Vein endothelial cell (primary cell): ENCODE data around the gene FAAP20. TPM values are rescaled to one million over a fixed set of nuclear protein-coding genes. Genes with fewer than 3 reads are reported as not detected.

Experiments
- total RNA-seq: library from RNA; depleted of rRNA; stranded (reverse); fragments of >200 nt; gene quantifications from 2 replicates; pipeline ENCODE4 v1.2.3, GENCODE V29; 2012

The FAAP20 gene, protein sequence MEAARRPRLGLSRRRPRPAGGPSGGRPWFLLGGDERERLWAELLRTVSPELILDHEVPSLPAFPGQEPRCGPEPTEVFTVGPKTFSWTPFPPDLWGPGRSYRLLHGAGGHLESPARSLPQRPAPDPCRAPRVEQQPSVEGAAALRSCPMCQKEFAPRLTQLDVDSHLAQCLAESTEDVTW
- total RNA-seq = 16.7 and 18.2 TPM in 2 replicates

DNA sequence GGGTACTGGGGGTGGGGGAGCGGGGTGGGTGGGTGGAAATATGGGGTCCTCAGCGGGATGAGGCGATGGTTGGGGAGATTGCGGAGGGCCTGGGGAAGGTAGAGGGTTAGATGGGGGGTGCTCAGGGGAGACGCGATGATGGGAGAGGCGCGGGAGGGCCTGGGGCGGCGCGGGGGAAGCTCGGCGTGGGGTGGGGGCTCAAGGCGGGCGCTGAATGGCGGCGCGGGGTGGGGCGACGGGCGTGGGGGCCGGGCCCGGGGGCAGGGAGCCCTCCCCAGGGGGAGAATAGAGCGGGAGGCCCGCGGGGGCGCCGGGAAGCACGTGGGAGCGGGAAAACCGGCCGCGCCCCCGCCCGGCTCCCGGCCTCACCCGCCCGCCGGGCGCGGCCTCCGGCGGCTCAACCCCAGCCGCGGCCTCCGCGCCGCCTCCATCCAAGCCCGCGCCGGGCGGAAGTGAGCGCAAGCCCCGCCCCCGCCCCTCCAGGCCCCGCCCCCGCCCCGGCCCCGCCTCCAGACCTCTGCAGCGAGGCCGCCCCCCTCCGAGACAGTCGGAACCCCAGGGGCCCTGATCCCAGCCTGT is at the start of gene FAAP20:
FAAP20 (minus strand) TSS at position 454 of the 579 bp plus-strand sequence; CDS start at position 431, 23 bp downstream.

DNA sequence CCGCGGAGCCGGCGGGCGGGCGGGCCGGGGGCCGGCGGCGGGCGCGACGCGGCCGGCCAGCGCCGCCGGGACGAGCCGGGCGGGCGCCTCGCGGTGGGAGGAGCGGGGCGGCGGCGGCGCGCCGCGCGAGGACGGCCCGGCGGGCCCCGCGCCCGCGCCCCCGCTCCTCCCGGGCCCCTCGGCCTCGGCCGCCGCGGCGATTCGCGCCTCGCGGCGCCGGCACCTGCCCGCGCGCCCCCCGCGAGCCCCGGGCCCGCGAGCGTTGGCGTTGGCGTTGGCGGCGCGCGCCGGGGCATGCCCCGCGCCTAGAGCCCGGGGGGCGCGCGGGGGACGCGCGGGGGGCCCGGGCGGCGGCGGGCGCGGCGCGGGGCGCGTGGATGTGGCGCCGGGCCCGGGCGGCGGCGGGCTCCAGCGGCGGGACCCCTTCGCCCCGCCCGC is 33.6 kb upstream of the FAAP20 start, which contains the start of gene SKI:
SKI (plus strand) TSS at position 163 of the 438 bp plus-strand sequence. CDS start 448 bp downstream, outside the sequence.

Other genes with a start within 250 kb of the FAAP20 start
- gene CFAP74, start 191.0 kb downstream of the FAAP20 start, total RNA-seq = not detected in 2 replicates
- not detected in 2 replicates for gene GABRD, start 175.4 kb downstream of the FAAP20 start, total RNA-seq
- gene PRKCZ, start 144.4 kb downstream of the FAAP20 start, total RNA-seq = 0.76 and 2.3 TPM in 2 replicates
- 29.2 and 40.5 TPM in 2 replicates for gene SKI, start 33.5 kb upstream of the FAAP20 start, total RNA-seq
- gene MORN1, start 196.8 kb upstream of the FAAP20 start, total RNA-seq = 5.8 and 8.2 TPM in 2 replicates
- 54.2 and 93.9 TPM in 2 replicates for gene RER1, start 197.1 kb upstream of the FAAP20 start, total RNA-seq
- gene PEX10, start 217.8 kb upstream of the FAAP20 start, total RNA-seq = 33.8 and 39.8 TPM in 2 replicates